Tibial nerve (tissue), 4 donors: ENCODE data around the gene POLE4. TPM values are rescaled to one million over a fixed set of nuclear protein-coding genes. Genes with fewer than 3 reads are reported as not detected.

Experiments used
- DNase-seq, 2 donors: peaks; one replicate each; pipeline ENCODE4 v3.0.0-alpha.2; 2019; ENCODE audit warnings: low spot score in 2 of 2
- H3K27ac ChIP-seq, 4 donors: fragments of 200-600 bp; sonication (generic) in 3 of 4; one replicate each; pipeline ENCODE4 v1.5.1; 2017 to 2019; ENCODE audit warnings: mild to moderate bottlenecking in 1 of 4
- H3K27me3 ChIP-seq, 2 donors: fragments of 200-600 bp; sonication (generic) in 1 of 2; one replicate each; pipeline versions ENCODE4 v1.5.1 to v1.6.0; 2017 to 2019
- H3K36me3 ChIP-seq, 3 donors: fragments of 200-600 bp; sonication (generic); one replicate each; pipeline ENCODE4 v1.5.1; 2018 to 2019
- H3K4me1 ChIP-seq, 4 donors: fragments of 200-600 bp; sonication (generic) in 3 of 4; one replicate each; pipeline ENCODE4 v1.5.1; 2017 to 2019
- H3K4me3 ChIP-seq, 4 donors: fragments of 200-600 bp; sonication (generic) in 3 of 4; one replicate each; pipeline ENCODE4 v1.5.1; 2017 to 2019; ENCODE audit warnings: mild to moderate bottlenecking in 1 of 4, moderate library complexity in 1 of 4
- H3K9me3 ChIP-seq, 4 donors: fragments of 200-600 bp; sonication (generic) in 3 of 4; one replicate each; pipeline ENCODE4 v1.5.1; 2017 to 2019
- EP300 ChIP-seq, 2 donors: sonication (generic); formaldehyde crosslinking; IDR thresholded peaks; one replicate each; pipeline ENCODE4 v1.6.1; 2017; ENCODE audit warnings: antibody characterized with exemption in 2 of 2, mild to moderate bottlenecking in 1 of 2
- POLR2A ChIP-seq, 2 donors: fragments of 450-650 bp; IDR thresholded peaks; one replicate each; pipeline ENCODE4 v1.6.1; 2017; ENCODE audit warnings: antibody characterized with exemption in 2 of 2, mild to moderate bottlenecking in 2 of 2, moderate library complexity in 2 of 2
- WGBS, 2 donors: methylation state at CpG; one replicate each; pipeline ENCODE4 v1.1.5; 2018; 5-methylcytosine and 5-hydroxymethylcytosine counted together
- total RNA-seq, 4 donors: library from RNA; depleted of rRNA; stranded (reverse); fragments of >200 nt; gene quantifications; one replicate each; pipeline ENCODE4 v1.1.0, GENCODE V29; 2016
- TF ChIP-seq, protein P1 (sequence below), 5 experiments: fragments of 200-600 bp in 3 of 5; fragments of 450-650 bp in 2 of 5; sonication (generic) in 3 of 5; IDR thresholded peaks; one replicate each; pipeline ENCODE4 v1.5.1; 2016 to 2019; ENCODE audit warnings: antibody characterized with exemption in 5 of 5, mild to moderate bottlenecking in 3 of 5, moderate library complexity in 2 of 5

POLE4 gene
- total RNA-seq, 4 donors from 2014 or later = 16.2 to 44.2 (median 25.9) TPM

DNA sequence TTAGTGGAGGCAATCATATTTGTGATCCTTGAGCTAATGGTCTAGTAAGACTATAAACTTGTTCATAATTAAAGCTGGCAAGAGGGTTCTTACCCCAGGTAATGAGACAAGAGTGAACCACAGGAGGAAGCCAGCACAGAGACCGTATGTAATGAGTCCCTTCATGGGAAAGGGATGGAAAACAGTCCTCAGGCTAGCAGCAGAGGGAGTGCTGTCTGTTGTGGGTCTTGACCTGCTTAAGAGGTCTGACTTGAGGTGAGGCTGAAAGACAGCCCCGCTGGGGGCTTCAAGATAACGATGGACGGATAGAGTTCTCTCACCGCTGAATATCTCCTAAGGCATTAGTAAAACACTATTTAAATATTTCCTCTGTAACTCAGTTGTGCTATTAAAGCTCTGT lies 16.2 kb upstream of the POLE4 start:
- Histone ChIP-seq H3K27me3 (no peaks in the 10 kb centered on the region), H3K27ac (no peak overlapping the region), H3K4me3 (no peak overlapping the region), H3K9me3 (no peaks in the 10 kb centered on the region), H3K4me1 (no peaks in the 10 kb centered on the region), H3K36me3 (peaks cover 0 to 9% (median 0%) of the 10 kb centered on the region in 3 donors)
- no peak for TF ChIP-seq POLR2A (IDR thresholded peaks at IDR 0.05)
- no peak for TF ChIP-seq EP300 (IDR thresholded peaks at IDR 0.05)
- TF ChIP-seq, protein P1, sequence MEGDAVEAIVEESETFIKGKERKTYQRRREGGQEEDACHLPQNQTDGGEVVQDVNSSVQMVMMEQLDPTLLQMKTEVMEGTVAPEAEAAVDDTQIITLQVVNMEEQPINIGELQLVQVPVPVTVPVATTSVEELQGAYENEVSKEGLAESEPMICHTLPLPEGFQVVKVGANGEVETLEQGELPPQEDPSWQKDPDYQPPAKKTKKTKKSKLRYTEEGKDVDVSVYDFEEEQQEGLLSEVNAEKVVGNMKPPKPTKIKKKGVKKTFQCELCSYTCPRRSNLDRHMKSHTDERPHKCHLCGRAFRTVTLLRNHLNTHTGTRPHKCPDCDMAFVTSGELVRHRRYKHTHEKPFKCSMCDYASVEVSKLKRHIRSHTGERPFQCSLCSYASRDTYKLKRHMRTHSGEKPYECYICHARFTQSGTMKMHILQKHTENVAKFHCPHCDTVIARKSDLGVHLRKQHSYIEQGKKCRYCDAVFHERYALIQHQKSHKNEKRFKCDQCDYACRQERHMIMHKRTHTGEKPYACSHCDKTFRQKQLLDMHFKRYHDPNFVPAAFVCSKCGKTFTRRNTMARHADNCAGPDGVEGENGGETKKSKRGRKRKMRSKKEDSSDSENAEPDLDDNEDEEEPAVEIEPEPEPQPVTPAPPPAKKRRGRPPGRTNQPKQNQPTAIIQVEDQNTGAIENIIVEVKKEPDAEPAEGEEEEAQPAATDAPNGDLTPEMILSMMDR (IDR thresholded peaks at IDR 0.05) = no peak
- no peak for DNase-seq
- WGBS, 2 donors = 70 to 83% methylated on average over 5 of the region's 5 CpGs

DNA sequence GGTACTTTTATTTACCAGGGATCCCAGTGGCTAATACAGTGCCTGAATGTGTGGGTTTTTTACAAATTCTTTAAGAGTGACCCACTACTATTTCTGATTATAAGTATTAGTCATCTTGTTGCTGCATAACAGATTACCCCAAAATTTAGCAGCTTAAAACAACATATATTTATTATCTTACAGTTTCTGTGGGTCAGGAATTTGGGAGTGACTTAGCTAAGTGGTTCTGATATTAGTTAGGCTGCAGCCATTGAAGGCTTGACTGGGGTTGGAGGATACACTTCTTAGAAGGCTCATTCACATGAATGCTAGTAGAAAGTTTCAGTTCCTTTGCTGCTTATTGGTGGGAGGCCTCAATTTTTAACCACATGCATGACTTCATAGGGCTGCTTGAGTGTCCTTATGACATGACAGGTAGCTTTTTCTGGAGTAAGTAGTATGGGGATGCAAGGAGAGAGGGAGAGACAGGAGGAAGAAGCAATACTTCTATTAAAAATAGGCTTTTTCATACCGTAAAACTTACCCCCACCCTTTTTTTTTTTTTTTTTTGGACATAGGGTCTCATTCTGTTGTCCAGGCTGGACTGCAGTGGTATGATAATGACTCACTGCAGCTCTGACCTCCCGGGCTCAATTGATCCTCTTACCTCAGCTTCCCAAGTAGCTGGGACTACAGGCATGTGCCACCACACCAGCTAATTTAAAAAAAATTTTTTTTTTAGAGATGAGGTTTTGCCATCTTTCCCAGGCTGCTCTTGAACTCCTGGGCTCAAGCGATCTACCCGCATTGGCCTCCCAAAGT lies 13.3 kb upstream of the POLE4 start:
- Histone ChIP-seq H3K4me3 (no peak overlapping the region), H3K9me3 (peaks cover 0 to 14% (median 0%) of the 10 kb centered on the region in 4 donors), H3K27me3 (no peaks in the 10 kb centered on the region), H3K36me3 (peaks cover 0 to 9% (median 0%) of the 10 kb centered on the region in 3 donors), H3K4me1 (no peaks in the 10 kb centered on the region), H3K27ac (no peak overlapping the region)
- WGBS, 2 donors = 89 to 90% methylated on average over 4 of the region's 4 CpGs
- DNase-seq = no peak
- TF ChIP-seq EP300 (IDR thresholded peaks at IDR 0.05) (no peak), POLR2A (IDR thresholded peaks at IDR 0.05) (no peak)
- TF ChIP-seq, protein P1 (IDR thresholded peaks at IDR 0.05) = no peak

DNA sequence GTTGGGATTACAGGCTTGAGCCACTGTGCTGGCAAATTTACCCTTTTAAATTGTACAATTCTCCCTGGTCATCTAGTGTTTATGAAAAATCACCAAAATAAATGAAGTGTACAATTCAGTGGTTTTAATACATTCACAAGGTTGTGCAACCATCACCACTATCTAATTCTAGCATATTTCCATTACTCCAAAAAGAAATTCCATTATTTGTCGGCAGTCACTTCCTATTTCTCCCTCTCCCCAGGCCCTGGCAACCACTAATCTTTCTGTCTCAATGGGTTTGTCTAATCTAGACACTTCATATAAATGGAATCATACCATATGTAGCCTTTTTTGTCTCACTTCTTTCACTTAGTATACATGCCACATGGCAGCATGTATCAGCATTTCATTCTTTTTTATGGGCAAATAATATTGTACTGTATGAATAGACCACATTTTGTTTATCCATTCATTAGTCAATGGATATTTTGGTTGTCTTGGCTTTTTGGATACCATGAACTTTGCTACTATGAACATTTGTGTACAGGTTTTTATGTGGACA lies 12.6 kb upstream of the POLE4 start:
- Histone ChIP-seq H3K4me1 (no peaks in the 10 kb centered on the region), H3K27ac (no peak overlapping the region), H3K9me3 (peaks cover 0 to 20% (median 0%) of the 10 kb centered on the region in 4 donors), H3K4me3 (no peak overlapping the region), H3K36me3 (peaks cover 0 to 9% (median 0%) of the 10 kb centered on the region in 3 donors), H3K27me3 (no peaks in the 10 kb centered on the region)
- DNase-seq = no peak
- TF ChIP-seq, protein P1 (IDR thresholded peaks at IDR 0.05) = no peak
- TF ChIP-seq EP300 (IDR thresholded peaks at IDR 0.05) (no peak), POLR2A (IDR thresholded peaks at IDR 0.05) (no peak)
- 74 to 85% methylated on average over 1 of the region's 1 CpG for WGBS, 2 donors

DNA sequence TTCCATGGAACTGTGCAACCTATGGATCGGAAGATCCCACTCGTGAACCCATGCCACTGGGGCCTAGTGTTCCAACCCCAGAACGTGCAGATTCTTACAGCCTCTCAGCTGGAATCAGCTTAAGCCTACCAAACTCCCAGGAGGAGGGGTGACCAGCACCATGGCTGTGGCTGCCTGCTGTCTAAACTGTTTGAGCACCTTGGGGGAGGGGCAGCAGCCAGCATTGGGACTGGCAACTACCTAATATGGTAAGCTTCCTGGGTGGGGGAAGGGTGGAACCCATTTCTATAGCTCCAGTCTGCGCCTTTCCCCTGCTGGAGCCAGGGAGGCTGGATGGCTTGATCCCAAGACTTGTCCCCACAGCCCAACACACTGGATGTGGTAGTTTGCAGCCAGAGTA lies 10.7 kb upstream of the POLE4 start:
- Histone ChIP-seq H3K36me3 (peaks cover 0 to 14% (median 0%) of the 10 kb centered on the region in 3 donors), H3K27ac (no peak overlapping the region), H3K27me3 (no peaks in the 10 kb centered on the region), H3K9me3 (peaks cover 0 to 39% (median 3%) of the 10 kb centered on the region in 4 donors), H3K4me1 (no peaks in the 10 kb centered on the region), H3K4me3 (no peak overlapping the region)
- whole genome bisulfite sequencing, 2 donors = 90 to 100% methylated on average over 1 to 3 of the region's 4 CpGs
- no peak for DNase-seq
- TF ChIP-seq, protein P1 (IDR thresholded peaks at IDR 0.05) = no peak
- no peak for TF ChIP-seq POLR2A (IDR thresholded peaks at IDR 0.05)
- no peak for TF ChIP-seq EP300 (IDR thresholded peaks at IDR 0.05)

DNA sequence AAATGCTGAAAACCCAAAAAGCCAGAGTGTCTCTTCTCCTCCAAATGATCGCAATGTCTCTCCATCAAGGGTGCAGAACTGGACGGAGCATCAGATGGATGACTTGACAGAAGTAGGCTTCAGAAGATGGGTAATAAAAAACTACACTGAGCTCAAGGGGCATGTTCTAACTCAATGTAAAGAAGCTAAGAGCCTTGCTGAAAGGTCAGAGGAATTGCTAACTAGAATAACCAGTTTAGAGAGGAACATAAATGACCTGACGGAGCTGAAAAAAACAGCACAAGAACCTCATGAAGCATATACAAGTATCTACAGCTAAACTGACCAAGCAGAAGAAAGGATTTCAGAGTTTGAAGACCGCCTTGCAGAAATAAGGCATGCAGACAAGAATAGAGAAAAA lies 9.7 kb upstream of the POLE4 start:
- Histone ChIP-seq H3K4me1 (no peaks in the 10 kb centered on the region), H3K4me3 (no peak overlapping the region), H3K36me3 (peaks cover 0 to 24% (median 0%) of the 10 kb centered on the region in 3 donors), H3K9me3 (peaks cover 0 to 48% (median 3%) of the 10 kb centered on the region in 4 donors), H3K27ac (no peak overlapping the region), H3K27me3 (no peaks in the 10 kb centered on the region)
- TF ChIP-seq, protein P1 (IDR thresholded peaks at IDR 0.05) = no peak
- TF ChIP-seq POLR2A (IDR thresholded peaks at IDR 0.05) = no peak
- TF ChIP-seq EP300 (IDR thresholded peaks at IDR 0.05) = no peak
- WGBS, 2 donors = 80 to 82% methylated on average over 4 of the region's 4 CpGs
- no peak for DNase-seq
